ENCODE results near the gene TOPAZ1.

- TF ChIP-seq CTCF (IDR thresholded peaks at IDR 0.05) (no peak), POLR2AphosphoS5 (IDR thresholded peaks at IDR 0.05) (no peak), POLR2A (IDR thresholded peaks at IDR 0.05) (no peak), EP300 (IDR thresholded peaks at IDR 0.05; ENCODE audit: low read depth) (no peak)
Measured at GRCh38 chr3:44248152-44248551, 6.5 kb downstream of the TOPAZ1 start.

Data from transverse colon (tissue), 4 donors.